ENCODE measurements around the gene COTL1. TPM values are rescaled to one million over a fixed set of nuclear protein-coding genes. Genes with fewer than 3 reads are reported as not detected.

Gene COTL1
- total and polyA plus RNA-seq, 9 of the 15 experiments (the other 6 are each of a cell fraction or from before 2014, with no cell fraction given) = 27.7 to 185 (median 72.5) TPM

- TF ChIP-seq CREB5 (CRISPR knock-in tag; IDR thresholded peaks at IDR 0.05) (no peak), PRPF4 (IDR thresholded peaks at IDR 0.05; ENCODE audit: insufficient read depth, low read depth, low read length, poor library complexity, severe bottlenecking) (no peak), NEUROD1 (IDR thresholded peaks at IDR 0.05; ENCODE audit: borderline replicate concordance, low read depth, low read length, partially characterized antibody) (peak; percentile 41), BRF1 (IDR thresholded peaks at IDR 0.05; ENCODE audit: borderline replicate concordance, extremely low read depth, insufficient read length) (no peak), NR2C1 (IDR thresholded peaks at IDR 0.05) (peak; percentile 27; the same call in 1 of the 2 replicates), NR2C1 (tag; IDR thresholded peaks at IDR 0.05) (peak; percentile 33; the same call in 1 of the 2 replicates), FOSL1 (tag; conservative IDR thresholded peaks at IDR 0.05) (peak; percentile 83), MAFG (tag; conservative IDR thresholded peaks at IDR 0.05) (peak; percentile 34), SREBF2 (CRISPR knock-in tag; IDR thresholded peaks at IDR 0.05) (no peak), ZHX1 (conservative IDR thresholded peaks at IDR 0.05; ENCODE audit: low read length) (no peak), SMAD2 (IDR thresholded peaks at IDR 0.05; ENCODE audit: low read depth, low read length) (no peak), HCFC1 (IDR thresholded peaks at IDR 0.05; ENCODE audit: low read depth, low read length) (no peak; the same call in 1 of the 2 replicates), CCNT2 (IDR thresholded peaks at IDR 0.05; ENCODE audit: borderline replicate concordance, extremely low read depth, insufficient read length, low read depth, low read length) (no peak), ZBTB5 (IDR thresholded peaks at IDR 0.05) (no peak), E2F6 (IDR thresholded peaks at IDR 0.05; ENCODE audit: borderline replicate concordance in 1 of 2, extremely low read depth in 1 of 2, insufficient read depth in 1 of 2, insufficient read length in 1 of 2, low read depth in 1 of 2, low read length in 1 of 2, poor library complexity in 1 of 2, severe bottlenecking in 1 of 2) (peak in 1 of 2 experiments; percentile 55), SUPT5H (IDR thresholded peaks at IDR 0.05) (no peak), COPS2 (conservative IDR thresholded peaks at IDR 0.05) (no peak), THRA (IDR thresholded peaks at IDR 0.05) (no peak)
These were observed 23.8 kb downstream of the COTL1 start (continued) for GRCh38 chr16:84593825-84594724.

All from K562 (cell line).